Heart left ventricle (tissue), 16 donors: ENCODE measurements around the gene CSNK1A1. TPM values are rescaled to one million over a fixed set of nuclear protein-coding genes. Genes with fewer than 3 reads are reported as not detected.

Experiments used
- ATAC-seq, 4 donors: fragments of 200-7000 bp; cut with Tn5 transposase; one replicate each; pipeline ENCODE4 v1.9.1; 2020 to 2022; ENCODE audit warnings: moderate library complexity in 4 of 4, mild to moderate bottlenecking in 3 of 4, moderate number of reproducible peaks in 1 of 4
- DNase-seq, 5 donors: peaks; one replicate each; pipeline ENCODE4 v3.0.0-alpha.2; 2020
- H3K27ac ChIP-seq, 12 donors: fragments of 200-600 bp; sonication (generic) in 4 of 12; one replicate each; pipeline versions ENCODE4 v1.5.0 to v1.8.0; 2016 to 2022; ENCODE audit warnings: mild to moderate bottlenecking in 2 of 12
- H3K27me3 ChIP-seq, 9 donors: fragments of 200-600 bp; sonication (generic) in 2 of 9; one replicate each; pipeline versions ENCODE4 v1.5.1 to v1.8.0; 2016 to 2022; ENCODE audit warnings: mild to moderate bottlenecking in 3 of 9
- H3K36me3 ChIP-seq, 9 donors: fragments of 200-600 bp; sonication (generic) in 2 of 9; one replicate each; pipeline versions ENCODE4 v1.5.0 to v1.8.0; 2018 to 2022; ENCODE audit warnings: mild to moderate bottlenecking in 2 of 9
- H3K4me1 ChIP-seq, 12 donors: fragments of 200-600 bp; sonication (generic) in 4 of 12; one replicate each; pipeline versions ENCODE4 v1.5.0 to v1.8.0; 2016 to 2022; ENCODE audit warnings: mild to moderate bottlenecking in 3 of 12
- H3K4me3 ChIP-seq, 12 donors: fragments of 200-600 bp; sonication (generic) in 4 of 12; one replicate each; pipeline versions ENCODE4 v1.5.0 to v1.8.0; 2017 to 2022; ENCODE audit warnings: mild to moderate bottlenecking in 9 of 12, moderate library complexity in 4 of 12
- H3K9me3 ChIP-seq, 12 donors: fragments of 200-600 bp; sonication (generic) in 4 of 12; one replicate each; pipeline versions ENCODE4 v1.5.0 to v1.8.0; 2016 to 2022; ENCODE audit warnings: mild to moderate bottlenecking in 1 of 12
- POLR2A ChIP-seq, 2 donors: fragments of 450-650 bp; IDR thresholded peaks; one replicate each; pipeline ENCODE4 v1.6.1; 2017; ENCODE audit warnings: antibody characterized with exemption in 2 of 2, mild to moderate bottlenecking in 2 of 2, moderate library complexity in 2 of 2
- WGBS, 4 donors: extraction: QIAGEN DNeasy Blood & Tissue Kit in 2 of 4; methylation state at CpG; one replicate each; pipeline versions ENCODE4 v1.1.5 to v1.1.7; 2013 to 2018; 5-methylcytosine and 5-hydroxymethylcytosine counted together
- intact Hi-C, 10 donors: fragments of 100-400 bp; cut with DNase I; formaldehyde crosslinking; loops; one replicate each; pipeline versions ENCODE4 v1.11.1 to v1.14.2; 2022
- polyA plus RNA-seq, 2 donors: library from polyadenylated mRNA; stranded (reverse); fragments of 200-250 nt; gene quantifications; one replicate each; pipeline ENCODE4 v1.2.3, GENCODE V29; 2013
- total RNA-seq, 9 donors: library from RNA; depleted of rRNA in 2 of 9; stranded (reverse); fragments of >200 nt in 2 of 9; fragmentation: NEBNext Ultra II Directional in 3 of 9; extraction: Animal tissue kit (Norgen Biotek cat#: 25700) in 3 of 9; gene quantifications; one replicate each; pipeline versions ENCODE4 v1.1.0 to v1.2.4, GENCODE V29; 2016 to 2023
- TF ChIP-seq, protein P1 (sequence below), 12 donors: fragments of 200-600 bp; sonication (generic) in 4 of 12; IDR thresholded peaks; one replicate each; pipeline versions ENCODE4 v1.5.0 to v1.8.0; 2018 to 2022; ENCODE audit warnings: antibody characterized with exemption in 12 of 12, mild to moderate bottlenecking in 5 of 12
- donor health status: ischemic (EF 13 %, LVEDD 7.1; RV severe dilation, severe dysfunction).
- donor health status: healthy with polysubstance abuse.
- donor health status: DM: no; HTN: yes; CAD: no.
- donor health status: DM: no; HTN: no; CAD: no.
- donor health status: ischemic (EF 25% LVEDD 6.9; RV normal size, moderate dysfunction).
- donor health status: ischemic (EF 25% LVEDD 5.7; RV mildly dilated, moderate dysfunction).
- donor health status: healthy.
- donor health status: DM: yes; HTN: yes; CAD: no.
- donor health status: ischemic (EF 35%, LVEDD 5.7; RV mildly dilated, moderate dysfunction).
- donor health status: nonischemic (EF 11% LVEDD 7.7; RV severe dilation, severe dysfunction).
- donor health status: DM: yes; HTN: yes; CAD: no.
- donor health status: PGD.
- donor health status: ischemic (EF 29% LVEDD 5.4; RV normal size, mild dysfunction).
- donor health status: nonischemic (EF 23%, LVEDD 6.1; RV moderate dilation, normal function).

CSNK1A1 gene
- total and polyA plus RNA-seq, 11 donors, result 42.5 to 242 (median 209) TPM

DNA sequence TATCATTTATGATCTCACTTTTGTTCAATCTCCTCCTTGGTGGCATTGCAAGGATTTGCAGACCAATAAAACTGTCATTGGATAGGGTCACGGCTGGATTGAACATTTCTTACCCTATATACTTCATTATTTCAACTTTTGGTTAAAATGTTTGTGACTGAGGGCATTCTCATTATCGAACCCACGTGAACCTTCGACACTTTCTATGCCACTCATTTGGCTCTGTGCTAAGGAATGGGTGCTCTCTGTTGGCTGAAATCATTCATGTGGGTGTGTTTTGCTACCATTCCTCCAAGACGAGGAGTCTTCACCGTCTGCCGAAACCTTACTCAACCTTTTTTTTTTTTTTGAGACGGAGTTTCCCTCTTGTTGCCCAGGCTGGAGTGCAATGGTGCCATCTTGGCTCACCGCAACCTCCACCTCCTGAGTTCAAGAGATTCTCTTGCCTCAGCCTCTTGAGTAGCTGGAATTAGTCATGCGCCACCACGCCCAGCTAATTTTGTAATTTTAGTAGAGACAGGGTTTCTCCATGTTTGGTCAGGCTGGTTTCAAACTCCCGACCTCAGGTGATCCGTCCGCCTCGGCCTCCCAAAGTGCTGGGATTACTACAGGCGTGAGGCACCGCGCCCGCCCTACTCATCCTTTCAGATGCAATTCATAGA lies 62.5 kb downstream of the CSNK1A1 start:
- Histone ChIP-seq H3K4me3 (no peak overlapping the region), H3K27me3 (no peaks in the 10 kb centered on the region), H3K36me3 (peaks cover 0 to 15% (median 3%) of the 10 kb centered on the region in 9 donors), H3K4me1 (peaks cover 0 to 66% (median 42%) of the 10 kb centered on the region in 12 donors), H3K27ac (peak overlapping the region; percentile 30 to 98 (median 88)), H3K9me3 (no peaks in the 10 kb centered on the region)
- WGBS, 4 donors, result 84 to 88% (median 86%) methylated on average over 19 of the region's 19 CpGs
- ATAC-seq, result no peak
- TF ChIP-seq, protein P1, sequence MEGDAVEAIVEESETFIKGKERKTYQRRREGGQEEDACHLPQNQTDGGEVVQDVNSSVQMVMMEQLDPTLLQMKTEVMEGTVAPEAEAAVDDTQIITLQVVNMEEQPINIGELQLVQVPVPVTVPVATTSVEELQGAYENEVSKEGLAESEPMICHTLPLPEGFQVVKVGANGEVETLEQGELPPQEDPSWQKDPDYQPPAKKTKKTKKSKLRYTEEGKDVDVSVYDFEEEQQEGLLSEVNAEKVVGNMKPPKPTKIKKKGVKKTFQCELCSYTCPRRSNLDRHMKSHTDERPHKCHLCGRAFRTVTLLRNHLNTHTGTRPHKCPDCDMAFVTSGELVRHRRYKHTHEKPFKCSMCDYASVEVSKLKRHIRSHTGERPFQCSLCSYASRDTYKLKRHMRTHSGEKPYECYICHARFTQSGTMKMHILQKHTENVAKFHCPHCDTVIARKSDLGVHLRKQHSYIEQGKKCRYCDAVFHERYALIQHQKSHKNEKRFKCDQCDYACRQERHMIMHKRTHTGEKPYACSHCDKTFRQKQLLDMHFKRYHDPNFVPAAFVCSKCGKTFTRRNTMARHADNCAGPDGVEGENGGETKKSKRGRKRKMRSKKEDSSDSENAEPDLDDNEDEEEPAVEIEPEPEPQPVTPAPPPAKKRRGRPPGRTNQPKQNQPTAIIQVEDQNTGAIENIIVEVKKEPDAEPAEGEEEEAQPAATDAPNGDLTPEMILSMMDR (IDR thresholded peaks at IDR 0.05), result no peak
- no peak for TF ChIP-seq POLR2A (IDR thresholded peaks at IDR 0.05)
- no peak for DNase-seq
- intact Hi-C loops, result loop anchor here in 8 of 10 donors (5.0 kb wide), 4 partner anchors 36 to 64 kb away; partner anchors contain the start of gene CSNK1A1 (in 1 of the 8)

DNA sequence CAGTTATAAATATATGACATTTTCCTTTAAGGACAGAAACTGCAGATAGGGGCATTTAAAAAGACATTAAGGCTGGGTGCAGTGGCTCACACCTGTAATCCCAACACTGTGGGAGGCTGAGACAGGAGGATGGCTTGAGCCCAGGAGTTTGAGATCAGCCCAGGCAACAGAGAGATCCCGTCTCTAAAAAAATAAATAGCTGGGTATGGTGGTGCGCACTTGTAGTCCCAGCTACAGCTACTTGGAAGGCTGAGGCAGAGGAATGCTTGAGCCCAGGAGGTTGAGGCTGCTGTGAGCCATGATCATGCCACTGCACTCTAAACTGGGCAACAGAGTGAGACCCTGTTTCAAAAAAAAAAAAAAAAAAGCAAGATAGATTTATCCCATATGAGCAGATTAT lies 63.6 kb downstream of the CSNK1A1 start:
- DNase-seq (no peak), ATAC-seq (no peak)
- peaks cover 0 to 5% (median 0%) of the 10 kb centered on the region in 9 donors for H3K36me3 ChIP-seq
- H3K27me3 ChIP-seq, result no peaks in the 10 kb centered on the region
- 71 to 82% (median 75%) methylated on average over 2 of the region's 2 CpGs for WGBS, 4 donors
- no peak overlapping the region for H3K4me3 ChIP-seq
- peaks cover 0 to 66% (median 42%) of the 10 kb centered on the region in 12 donors for H3K4me1 ChIP-seq
- TF ChIP-seq, protein P1 (IDR thresholded peaks at IDR 0.05), result no peak
- TF ChIP-seq POLR2A (IDR thresholded peaks at IDR 0.05), result no peak
- intact Hi-C loops, result loop anchor here in 8 of 10 donors (5.0 kb wide), 4 partner anchors 35 to 65 kb away; partner anchors contain the start of gene CSNK1A1 (in 1 of the 8)
- H3K9me3 ChIP-seq, result no peaks in the 10 kb centered on the region
- H3K27ac ChIP-seq, result peak overlapping the region; percentile 64 to 98 (median 88)

DNA sequence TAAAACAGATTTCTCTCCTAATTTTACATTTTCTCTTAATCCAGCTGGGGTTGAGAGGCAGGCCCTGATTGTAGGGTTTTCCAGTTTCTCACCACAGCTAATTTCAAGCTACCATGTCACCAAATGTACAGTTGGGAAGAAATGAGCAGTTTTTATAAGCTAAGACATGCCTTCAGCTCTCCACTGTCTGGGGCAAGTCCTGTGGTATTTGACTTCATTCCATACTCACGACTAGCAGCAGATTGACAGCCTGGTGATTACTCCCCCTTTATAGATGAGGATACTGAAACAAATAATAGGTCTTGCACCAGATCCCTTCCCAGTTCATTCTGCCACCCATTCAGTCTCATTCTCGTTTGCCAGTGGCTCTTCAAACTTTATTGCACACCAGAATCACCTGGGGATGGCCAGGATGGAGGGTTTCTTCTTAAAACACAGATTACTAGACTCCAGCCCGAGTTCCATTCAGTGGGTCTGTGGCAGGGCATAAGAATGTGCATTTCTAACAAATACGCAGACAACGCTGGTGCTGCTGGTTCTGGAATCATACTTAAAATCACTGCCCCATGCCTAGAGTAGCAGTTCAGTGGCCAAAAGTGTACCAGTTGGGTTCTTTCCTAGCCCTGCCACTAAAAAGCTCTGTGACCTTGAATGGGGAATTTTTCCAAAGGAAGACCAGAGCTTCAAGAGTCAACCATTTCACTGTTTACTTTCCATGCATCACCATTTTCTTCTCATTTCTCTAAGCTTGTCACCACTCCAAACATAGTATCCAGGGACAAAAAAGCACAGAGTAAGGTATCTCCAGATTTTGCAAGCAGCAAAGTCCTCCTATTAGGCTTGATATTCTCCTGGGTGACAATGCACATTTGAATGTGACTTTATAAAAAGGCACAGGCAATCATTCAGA lies 64.3 kb downstream of the CSNK1A1 start:
- ATAC-seq (no peak), DNase-seq (no peak)
- H3K4me3 ChIP-seq, result no peak overlapping the region
- 58 to 75% (median 69%) methylated on average over 5 of the region's 5 CpGs for WGBS, 4 donors
- H3K27me3 ChIP-seq, result no peaks in the 10 kb centered on the region
- peaks cover 0 to 62% (median 42%) of the 10 kb centered on the region in 12 donors for H3K4me1 ChIP-seq
- TF ChIP-seq POLR2A (IDR thresholded peaks at IDR 0.05), result no peak
- TF ChIP-seq, protein P1 (IDR thresholded peaks at IDR 0.05), result no peak
- intact Hi-C loops, result loop anchor here in 8 of 10 donors (5.0 kb wide), 4 partner anchors 35 to 65 kb away; partner anchors contain the start of gene CSNK1A1 (in 1 of the 8)
- H3K36me3 ChIP-seq, result no peaks in the 10 kb centered on the region
- H3K27ac ChIP-seq, result peak overlapping the region; percentile 64 to 98 (median 88)
- no peaks in the 10 kb centered on the region for H3K9me3 ChIP-seq
